Gastrocnemius medialis (tissue), 4 donors: ENCODE results near the gene TMEM139. TPM values are rescaled to one million over a fixed set of nuclear protein-coding genes. Genes with fewer than 3 reads are reported as not detected.

Source experiments
- ATAC-seq, 2 donors: fragments of 150-250 bp; one replicate each; pipeline ENCODE4 v1.9.1; 2016
- DNase-seq, 2 donors: peaks; one replicate each; pipeline ENCODE4 v3.0.0-alpha.2; 2019
- H3K27ac ChIP-seq, 4 donors: fragments of 200-600 bp; sonication (generic); 1 replicate in 1 of 4; 2 replicates in 3 of 4; pipeline ENCODE4 v1.5.1; 2016 to 2018; ENCODE audit warnings: mild to moderate bottlenecking in 2 of 4, moderate library complexity in 1 of 4
- H3K27me3 ChIP-seq, 3 donors: fragments of 200-600 bp; sonication (generic) in 2 of 3; 1 replicate in 1 of 3; 2 replicates in 2 of 3; pipeline versions ENCODE4 v1.5.1 to v1.6.0; 2016 to 2019; ENCODE audit warnings: mild to moderate bottlenecking in 1 of 3, moderate library complexity in 1 of 3
- H3K36me3 ChIP-seq, 2 donors: fragments of 200-600 bp; sonication (generic) in 1 of 2; one replicate each; pipeline ENCODE4 v1.5.1; 2017 to 2018
- H3K4me1 ChIP-seq, 2 donors: fragments of 200-600 bp; sonication (generic) in 1 of 2; one replicate each; pipeline ENCODE4 v1.5.1; 2016 to 2017; ENCODE audit warnings: mild to moderate bottlenecking in 2 of 2
- H3K4me3 ChIP-seq, 4 donors: fragments of 200-600 bp; sonication (generic) in 3 of 4; 1 replicate in 1 of 4; 2 replicates in 3 of 4; pipeline ENCODE4 v1.5.1; 2016 to 2019; ENCODE audit warnings: mild to moderate bottlenecking in 2 of 4
- H3K9me3 ChIP-seq, 3 donors: fragments of 200-600 bp; sonication (generic) in 2 of 3; 1 replicate in 1 of 3; 2 replicates in 2 of 3; pipeline ENCODE4 v1.5.1; 2016 to 2019
- CTCF ChIP-seq, 5 experiments: fragments of 450-650 bp in 3 of 5; fragments of 200-600 bp in 2 of 5; sonication (generic) in 2 of 5; IDR thresholded peaks in 4 of 5; conservative IDR thresholded peaks in 1 of 5; 1 replicate in 4 of 5; 2 replicates in 1 of 5; pipeline ENCODE4 v1.5.1; 2016 to 2019; ENCODE audit warnings: antibody characterized with exemption in 5 of 5, mild to moderate bottlenecking in 3 of 5, moderate library complexity in 3 of 5
- POLR2A ChIP-seq, 2 donors: fragments of 450-650 bp; IDR thresholded peaks; one replicate each; pipeline ENCODE4 v1.6.1; 2017; ENCODE audit warnings: antibody characterized with exemption in 2 of 2, mild to moderate bottlenecking in 2 of 2, moderate library complexity in 2 of 2
- in situ Hi-C, 4 donors: fragments of 200-750 bp; cut with MboI; loops; one replicate each; pipeline versions ENCODE4 v1.15.0 to v1.8.0; 2017; ENCODE audit warnings: low sequenced_read_pairs in 4 of 4
- intact Hi-C: fragments of 100-400 bp; cut with DNase I; formaldehyde crosslinking; loops from one replicate; pipeline ENCODE4 v1.15.1; 2023; ENCODE audit warnings: low total_unique reads
- total RNA-seq, 4 donors: library from RNA; depleted of rRNA; stranded (reverse); fragments of >200 nt; gene quantifications; one replicate each; pipeline versions ENCODE4 v1.1.0 to v1.2.3, GENCODE V29; 2016

TMEM139 gene
- total RNA-seq, 4 donors from 2014 or later = not detected

- H3K4me3 ChIP-seq = no peak overlapping the region
- no peak for ATAC-seq
- H3K27me3 ChIP-seq = no peaks in the 10 kb centered on the region
- no peaks in the 10 kb centered on the region for H3K9me3 ChIP-seq
- H3K4me1 ChIP-seq = peaks cover 25 to 26% of the 10 kb centered on the region in 2 donors
- TF ChIP-seq CTCF (IDR thresholded peaks at IDR 0.05 in 4 of 5, conservative IDR thresholded peaks at IDR 0.05 in 1 of 5) = no peak
- intact Hi-C loops = no loop called here
- DNase-seq = no peak
- H3K27ac ChIP-seq = peak overlapping the region in 1 of 4 donors; percentile 91
- no peaks in the 10 kb centered on the region for H3K36me3 ChIP-seq
- in situ Hi-C loops = loop anchor here in 1 of 4 donors (25.0 kb wide), 1 partner anchor 601 kb away; no protein-coding TSS in a partner anchor
Measured at GRCh38 chr7:143286522-143286890, 1.7 kb downstream of the TMEM139 start.

GRCh38 chr7:143287339-143287934, 2.7 kb downstream of the TMEM139 start:
- H3K4me1 ChIP-seq = peaks cover 25 to 26% of the 10 kb centered on the region in 2 donors
- peak overlapping the region; percentile 79 to 93 (median 86) for H3K4me3 ChIP-seq
- no peak for TF ChIP-seq CTCF (IDR thresholded peaks at IDR 0.05 in 4 of 5, conservative IDR thresholded peaks at IDR 0.05 in 1 of 5)
- no peak for TF ChIP-seq POLR2A (IDR thresholded peaks at IDR 0.05)
- intact Hi-C loops (no loop called here), in situ Hi-C loops (loop anchor here in 1 of 4 donors (25.0 kb wide), 1 partner anchor 600 kb away; no protein-coding TSS in a partner anchor)
- DNase-seq = no peak
- ATAC-seq = no peak
- H3K27me3 ChIP-seq = no peaks in the 10 kb centered on the region
- no peaks in the 10 kb centered on the region for H3K9me3 ChIP-seq
- peak overlapping the region; percentile 74 to 91 (median 88) for H3K27ac ChIP-seq
- H3K36me3 ChIP-seq = peaks cover 0 to 7% of the 10 kb centered on the region in 2 donors

GRCh38 chr7:143287935-143288826, 3.4 kb downstream of the TMEM139 start, which contains the start of gene CASP2:
TSS of gene CASP2 (plus strand) at chr7:143288351. CDS start at chr7:143288456, 105 bp downstream.
- Histone ChIP-seq H3K27ac (peak within 1 kb of the TSS; percentile 74 to 91 (median 88)), H3K4me3 (peak within 1 kb of the TSS; percentile 79 to 93 (median 86)), H3K9me3 (no peaks in the 10 kb centered on the region), H3K4me1 (peaks cover 25 to 26% of the 10 kb centered on the region in 2 donors), H3K36me3 (peaks cover 0 to 15% of the 10 kb centered on the region in 2 donors), H3K27me3 (no peaks in the 10 kb centered on the region)
- ATAC-seq (peak; percentile 89), DNase-seq (peak; percentile 94)
- intact Hi-C loops (loop anchor here (1.0 to 2.0 kb wide), 2 partner anchors 27 to 93 kb away; partner anchors contain the start of gene ZYX), in situ Hi-C loops (loop anchor here in 1 of 4 donors (25.0 kb wide), 1 partner anchor 599 kb away; no protein-coding TSS in a partner anchor)
- peak in 3 of 5 experiments; percentile 7 to 50 (median 47) for TF ChIP-seq CTCF (IDR thresholded peaks at IDR 0.05 in 4 of 5, conservative IDR thresholded peaks at IDR 0.05 in 1 of 5)
- TF ChIP-seq POLR2A (IDR thresholded peaks at IDR 0.05) = peak; percentile 40 to 64

- Histone ChIP-seq H3K9me3 (no peaks in the 10 kb centered on the region), H3K27me3 (no peaks in the 10 kb centered on the region), H3K27ac (peak overlapping the region; percentile 74 to 91 (median 88)), H3K36me3 (peaks cover 0 to 21% of the 10 kb centered on the region in 2 donors), H3K4me1 (peaks cover 25 to 26% of the 10 kb centered on the region in 2 donors), H3K4me3 (peak overlapping the region; percentile 79 to 93 (median 86))
- no peak for TF ChIP-seq CTCF (IDR thresholded peaks at IDR 0.05 in 4 of 5, conservative IDR thresholded peaks at IDR 0.05 in 1 of 5)
- TF ChIP-seq POLR2A (IDR thresholded peaks at IDR 0.05) = no peak
- intact Hi-C loops (loop anchor here (1.0 to 2.0 kb wide), 2 partner anchors 26 to 92 kb away; partner anchors contain the start of gene ZYX), in situ Hi-C loops (loop anchor here in 1 of 4 donors (25.0 kb wide), 1 partner anchor 598 kb away; no protein-coding TSS in a partner anchor)
- no peak for ATAC-seq
- DNase-seq = no peak
Measured at GRCh38 chr7:143288836-143289235, 4.1 kb downstream of the TMEM139 start.
